HPDE6-E6E7 (cell line): ENCODE results near the gene NCK2.
"Not testable (repeated sequence)": the region's sequence is repeated elsewhere in the genome, so short reads cannot be mapped to it uniquely, and the experiment has no call there.

ENCODE experiments used
- DNase-seq: peaks from one replicate; pipeline ENCODE4 v3.0.0; 2011; ENCODE audit warnings: missing footprints; ENCODE audit errors: extremely low spot score

Gene NCK2

DNA sequence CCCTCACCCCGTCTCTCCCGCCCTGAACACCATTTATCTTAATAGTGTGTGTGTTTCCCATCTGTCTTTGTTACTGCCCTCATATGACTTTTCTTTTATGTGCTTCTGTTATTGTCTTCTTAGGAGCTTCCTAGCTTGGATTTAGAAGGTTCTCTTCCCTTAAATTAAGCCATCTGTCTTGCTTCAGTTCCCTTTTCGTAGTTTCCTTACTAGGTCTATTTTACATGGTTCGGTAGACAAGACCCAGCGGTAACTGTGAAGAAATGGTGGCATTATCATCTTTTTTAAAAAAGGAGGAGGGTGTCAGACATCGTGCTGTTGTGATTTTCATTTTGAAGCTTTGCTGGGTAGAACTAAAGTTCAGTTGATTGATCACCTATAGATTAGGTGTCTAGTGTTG is 10.3 kb downstream of the NCK2 start:
- DNase-seq, result no peak

DNA sequence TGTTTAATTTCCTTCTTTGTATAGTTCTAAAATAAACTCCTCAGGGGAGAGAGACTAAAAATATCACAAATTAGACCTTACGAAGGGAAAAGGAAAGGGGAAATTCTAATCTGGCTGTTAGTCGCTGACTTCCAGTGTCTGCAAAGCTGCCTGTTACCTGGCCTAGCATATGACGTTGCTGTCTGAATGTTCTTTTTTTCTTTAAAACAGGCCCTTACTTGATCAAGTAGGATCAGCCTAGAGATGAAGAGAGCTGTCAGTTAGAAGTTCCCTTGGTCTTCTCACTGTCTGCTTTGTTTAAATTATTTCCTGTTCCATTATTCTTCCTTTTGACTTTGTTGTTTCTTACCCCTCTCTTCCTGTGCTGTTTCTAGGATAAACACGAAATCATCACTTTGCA is 11.2 kb downstream of the NCK2 start:
- no peak for DNase-seq

DNA sequence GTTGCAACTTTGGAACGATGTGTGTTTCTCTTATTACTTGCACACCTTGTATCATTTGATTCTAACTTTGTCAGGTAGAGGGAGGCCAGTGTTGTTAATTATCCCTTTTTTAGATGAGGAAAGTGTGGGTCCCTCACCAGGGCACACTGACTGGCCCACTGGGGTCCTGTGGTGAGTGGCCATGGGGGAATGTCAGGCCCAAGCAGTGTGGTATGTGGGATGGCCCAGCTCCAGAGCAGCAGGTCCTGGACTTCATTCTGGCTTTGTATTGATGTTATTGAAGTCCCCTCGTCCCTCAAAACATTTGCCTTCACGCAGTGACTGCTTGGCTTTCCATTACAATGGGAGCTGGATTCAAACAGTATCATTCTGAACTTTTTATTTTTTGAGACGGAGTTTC is 11.7 kb downstream of the NCK2 start:
- no peak for DNase-seq

DNA sequence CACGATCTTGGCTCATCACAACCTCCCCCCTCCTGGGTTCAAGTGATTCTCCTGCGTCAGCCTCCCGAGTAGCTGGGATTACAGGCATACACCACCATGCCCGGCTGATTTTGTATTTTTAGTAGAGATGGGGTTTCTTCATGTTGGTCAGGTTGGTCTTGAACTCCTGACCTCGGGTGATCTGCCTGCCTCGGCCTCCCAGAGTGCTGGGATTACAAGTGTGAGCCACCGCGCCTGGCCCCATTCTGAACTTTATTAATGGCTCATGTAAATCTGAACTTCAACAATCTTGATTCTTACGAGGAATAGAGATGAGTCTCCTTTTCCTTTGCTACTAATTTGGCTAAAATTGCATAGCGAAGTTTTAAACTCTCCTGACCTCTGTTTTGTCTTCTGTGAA is 12.2 kb downstream of the NCK2 start:
- DNase-seq, result not testable (repeated sequence)

DNA sequence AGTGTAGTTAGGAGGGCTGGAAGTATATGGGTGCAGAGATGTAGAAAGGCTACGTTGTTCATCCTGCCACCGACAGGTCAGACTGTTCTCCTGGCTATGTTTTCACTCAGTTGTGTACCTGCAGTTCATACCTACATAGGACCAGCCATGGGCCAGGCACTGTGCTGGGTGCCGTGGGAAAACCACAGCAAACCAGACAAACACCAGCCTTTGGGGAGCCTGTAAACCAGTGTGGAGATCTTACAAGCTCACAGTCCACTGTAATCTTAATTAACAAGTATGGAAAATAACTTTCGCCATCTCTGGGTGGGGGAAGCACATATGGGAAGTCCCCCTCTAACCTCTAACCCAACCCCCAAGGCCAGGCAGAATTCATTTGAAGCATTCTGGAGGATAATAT is 12.7 kb downstream of the NCK2 start:
- no peak for DNase-seq

DNA sequence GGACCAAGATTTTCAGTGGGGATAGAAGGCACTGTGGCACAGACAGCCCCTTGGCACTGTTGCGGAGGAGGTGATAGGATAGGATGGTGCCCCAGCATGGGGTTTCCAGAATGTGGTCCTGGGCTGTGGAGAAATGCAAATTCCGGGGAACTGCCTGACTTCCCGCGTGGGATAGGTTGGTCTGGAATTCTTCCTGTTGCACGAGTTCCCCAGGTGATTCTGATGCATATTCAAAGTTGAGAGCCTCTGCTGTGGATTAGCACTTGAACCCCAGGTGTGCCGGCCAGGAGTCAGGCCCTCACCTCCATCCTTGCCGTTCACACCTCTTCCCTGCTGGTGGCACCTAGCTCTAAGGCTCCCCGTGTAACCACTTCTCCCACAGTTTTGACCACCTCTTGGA is 15.5 kb downstream of the NCK2 start:
- no peak for DNase-seq

DNA sequence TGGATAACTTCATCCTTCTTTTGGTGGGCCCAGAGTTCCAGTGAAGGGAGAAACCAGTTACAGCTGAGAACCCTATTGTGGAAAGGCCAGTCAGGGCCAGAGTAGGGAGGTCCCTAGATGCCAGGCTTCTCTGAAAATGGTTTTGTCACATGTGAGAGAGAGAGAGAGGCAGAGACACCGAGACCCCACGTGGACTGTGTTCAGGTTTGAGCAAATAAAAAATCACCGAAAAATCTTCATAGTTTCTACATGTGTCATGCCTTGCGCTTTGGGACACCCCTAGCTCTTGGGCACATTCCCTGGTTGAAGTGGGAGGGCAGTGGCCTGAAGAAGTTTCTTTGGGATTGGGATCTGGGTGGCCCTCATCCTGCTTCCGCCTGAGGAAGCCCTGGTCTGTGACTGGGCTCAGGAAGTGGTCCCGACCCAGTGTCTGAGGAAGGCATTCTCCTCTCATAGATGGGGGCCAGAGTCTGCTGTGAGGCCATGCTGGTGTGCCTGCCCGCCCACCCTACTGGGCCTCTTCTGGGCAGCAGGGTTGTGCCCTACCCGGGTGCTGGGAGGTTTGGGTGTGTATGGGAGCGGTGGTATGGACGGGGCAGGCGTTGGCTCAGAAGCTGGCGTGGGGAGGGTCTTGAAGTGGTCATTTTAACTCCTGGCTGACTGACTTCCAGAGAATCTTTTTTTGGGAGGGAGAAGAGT is 16.1 kb downstream of the NCK2 start:
- no peak for DNase-seq

DNA sequence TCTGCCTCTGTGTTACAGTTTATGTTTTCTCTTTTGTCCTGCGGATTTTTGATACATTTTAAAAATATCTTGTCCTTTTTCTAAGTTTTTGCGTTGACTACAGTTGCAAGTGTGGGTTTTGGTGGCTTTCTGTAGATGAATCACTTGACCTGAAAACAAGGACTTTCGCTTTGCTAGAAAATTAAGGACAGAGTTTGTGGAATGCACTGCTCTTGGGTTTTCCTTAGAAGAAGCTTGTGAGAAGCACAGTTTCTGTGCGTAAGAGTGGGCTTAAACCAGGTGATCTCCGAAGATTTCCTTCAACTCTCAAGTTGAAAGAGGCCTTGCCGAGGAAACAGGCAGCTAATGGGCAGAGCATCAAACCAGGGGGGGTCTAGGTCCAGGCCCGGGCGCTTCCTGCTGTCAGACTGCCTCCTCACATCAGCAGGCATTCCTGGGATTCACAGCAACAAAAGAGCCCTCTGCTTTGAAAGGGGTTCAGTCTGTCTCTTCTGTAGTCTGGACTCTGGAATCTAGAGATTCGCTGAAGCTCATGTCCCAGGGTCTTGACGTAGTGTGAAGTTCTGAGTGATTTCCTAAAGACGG is 17.3 kb downstream of the NCK2 start:
- DNase-seq, result no peak

DNA sequence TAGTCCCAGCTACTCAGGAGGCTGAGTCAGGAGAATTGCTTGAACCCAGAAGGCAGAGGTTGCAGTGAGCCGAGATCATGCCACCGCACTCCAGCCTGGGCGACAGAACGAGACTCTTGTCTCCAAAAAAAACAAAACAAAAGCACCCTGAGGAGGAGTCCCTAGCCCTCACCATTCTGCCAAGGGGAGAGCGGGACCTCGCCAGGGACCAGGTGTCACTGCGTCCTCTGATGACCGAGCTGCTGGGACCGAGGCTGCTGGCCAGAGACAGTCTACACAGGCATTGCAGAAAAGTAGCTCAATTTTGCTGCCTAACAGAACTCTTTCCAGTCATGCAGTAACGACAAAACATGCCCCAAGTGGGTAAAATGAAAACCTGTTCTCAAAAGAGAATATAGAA is 18.4 kb downstream of the NCK2 start:
- DNase-seq, result no peak

DNA sequence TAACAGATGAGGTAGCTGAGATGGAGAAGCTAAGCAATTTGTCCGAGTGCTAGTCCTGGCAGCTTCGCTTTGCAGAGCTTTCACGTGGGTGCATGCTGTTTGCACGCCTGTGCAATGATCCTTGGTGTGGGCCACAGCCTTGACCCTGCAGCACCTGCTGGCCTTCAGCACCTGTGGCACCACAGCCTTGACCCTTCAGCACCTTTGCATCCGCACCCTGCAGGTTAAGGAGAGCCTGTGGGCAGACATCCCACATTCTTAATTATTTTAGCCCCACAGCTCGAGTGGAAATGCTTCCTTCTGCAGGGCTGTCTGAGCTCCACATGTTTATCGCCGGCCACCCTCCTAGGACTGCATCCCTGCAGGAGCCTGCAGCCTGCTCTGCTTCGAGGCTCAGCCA is 19.3 kb downstream of the NCK2 start:
- DNase-seq, result no peak

DNA sequence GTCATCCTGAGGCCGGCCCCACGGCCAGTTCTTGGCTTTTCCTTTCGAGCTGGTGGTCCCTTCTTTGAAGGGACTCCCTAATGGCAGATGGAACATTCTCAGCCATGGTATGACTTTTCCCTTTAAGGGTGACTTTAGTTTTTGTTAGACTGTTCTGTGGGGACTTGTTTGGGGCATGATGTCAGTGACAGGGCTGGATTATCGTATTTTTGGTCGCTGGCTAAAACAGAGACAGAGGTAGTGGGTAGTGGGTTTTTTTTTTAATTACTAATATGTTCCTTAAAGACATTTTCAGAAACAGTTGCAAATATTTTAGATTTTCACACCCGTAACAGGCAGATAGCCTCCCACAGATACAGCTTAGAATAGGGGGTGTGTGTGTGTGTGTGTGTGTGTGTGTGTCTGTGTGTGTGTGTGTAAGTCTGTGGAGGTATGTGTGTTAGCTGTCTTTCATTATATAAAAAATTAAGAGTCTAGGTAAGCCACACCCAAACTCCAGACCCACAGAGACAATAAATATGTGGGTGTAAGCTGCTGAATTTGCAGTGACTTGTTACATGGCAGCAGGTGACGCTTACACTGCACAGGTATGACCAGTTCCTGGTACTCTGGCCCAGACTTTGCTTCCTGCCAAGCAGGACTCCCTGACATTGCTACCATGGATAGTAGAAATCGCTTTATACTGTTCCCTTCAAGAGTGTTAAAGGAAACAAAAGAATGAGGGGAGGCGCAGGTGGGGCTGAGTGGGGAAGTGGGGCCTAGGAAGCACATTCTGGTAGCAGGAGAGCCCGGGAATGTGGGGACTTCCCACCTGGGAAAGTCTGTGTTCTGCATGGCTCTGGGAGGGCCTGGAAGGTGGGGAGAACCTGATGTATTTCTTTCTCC is 20.9 kb downstream of the NCK2 start:
- no peak for DNase-seq

DNA sequence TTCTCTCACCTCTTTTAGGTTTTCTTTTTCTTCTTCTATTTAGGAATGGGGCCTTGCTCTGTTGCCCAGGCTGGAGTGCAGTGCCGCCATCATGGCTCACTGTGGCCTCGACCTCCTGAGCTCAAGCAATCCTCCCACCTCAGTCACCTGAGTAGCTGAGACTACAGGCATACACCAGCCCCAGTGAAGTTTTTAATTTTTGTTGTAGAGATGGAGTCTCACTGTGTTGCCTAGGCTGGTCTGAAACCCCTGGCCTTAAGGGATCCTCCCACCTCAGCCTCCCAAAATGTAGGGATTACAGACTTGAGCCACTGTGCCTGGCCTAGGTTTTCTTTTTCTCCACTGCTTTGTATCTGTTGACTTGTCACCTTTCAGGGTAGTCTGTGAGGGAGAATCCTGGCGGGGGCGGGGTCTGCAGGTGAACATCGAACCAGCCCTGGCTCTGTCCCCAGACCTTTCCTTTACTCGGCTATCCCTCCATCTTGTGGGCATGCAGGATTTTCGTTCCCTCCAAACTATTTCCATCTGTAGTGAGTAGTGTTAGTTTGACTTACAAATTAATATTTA is 21.7 kb downstream of the NCK2 start:
- DNase-seq, result no peak

DNA sequence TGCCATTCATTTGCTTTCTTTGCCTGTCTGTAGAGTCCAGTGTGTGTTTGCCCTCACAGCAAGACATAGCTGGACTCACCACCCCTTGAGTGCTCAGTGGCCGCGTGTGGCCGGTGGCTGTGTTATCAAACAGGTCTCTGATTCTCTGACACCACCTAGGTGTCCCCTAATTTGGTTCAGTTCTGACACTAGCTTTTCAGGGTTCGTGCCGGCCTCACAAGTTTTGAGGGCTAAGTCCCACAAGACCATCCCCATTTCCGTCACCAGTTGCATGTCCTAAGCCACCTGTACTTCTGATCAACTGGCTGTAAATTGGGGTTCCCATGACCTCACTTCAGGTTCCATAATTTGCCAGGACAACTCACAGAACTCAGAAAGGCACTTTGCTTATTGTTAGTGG is 23.5 kb downstream of the NCK2 start:
- no peak for DNase-seq

DNA sequence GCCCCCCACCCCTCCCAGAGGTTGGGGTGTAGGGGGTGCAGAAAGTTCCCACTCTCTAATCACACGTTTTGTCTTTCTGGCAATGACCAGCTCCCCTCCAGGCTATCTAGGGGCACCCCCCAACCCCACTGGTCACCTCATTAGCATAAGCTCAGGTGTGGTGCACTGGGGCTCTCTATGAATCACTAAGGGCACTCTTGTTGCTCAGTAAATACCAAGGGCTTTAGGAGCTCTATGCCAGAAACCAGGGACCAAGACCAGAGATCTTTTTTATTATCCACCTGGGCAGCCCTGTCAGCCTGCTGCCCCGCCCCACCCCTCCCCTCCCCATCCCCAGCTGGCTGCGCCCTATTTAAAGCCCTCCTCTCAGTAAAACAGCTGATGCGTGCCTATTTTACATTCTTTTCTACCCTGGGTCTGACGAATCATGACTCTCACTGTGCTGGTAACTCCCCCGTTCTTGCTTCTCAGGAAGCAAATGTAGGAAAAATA is 24.3 kb downstream of the NCK2 start:
- no peak for DNase-seq

DNA sequence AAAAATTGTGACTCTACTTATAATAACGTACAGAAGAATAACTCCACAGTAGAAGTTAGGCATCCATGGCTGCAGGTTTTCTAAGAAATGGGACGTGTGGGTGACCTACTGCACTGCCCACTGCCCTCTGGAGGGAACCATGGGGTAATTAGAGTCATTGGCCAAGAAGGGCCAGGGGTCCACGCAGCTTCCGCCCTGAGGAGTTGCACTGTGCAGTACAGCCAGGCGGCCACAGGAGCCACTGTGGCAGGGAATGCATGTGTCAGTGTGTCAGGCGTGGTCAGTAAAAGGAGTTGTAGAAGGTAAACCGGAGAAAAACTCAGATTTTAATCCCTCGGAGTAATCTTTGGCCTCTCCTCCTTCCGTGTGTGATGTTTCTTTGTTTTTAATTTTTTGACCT is 24.8 kb downstream of the NCK2 start:
- no peak for DNase-seq

DNA sequence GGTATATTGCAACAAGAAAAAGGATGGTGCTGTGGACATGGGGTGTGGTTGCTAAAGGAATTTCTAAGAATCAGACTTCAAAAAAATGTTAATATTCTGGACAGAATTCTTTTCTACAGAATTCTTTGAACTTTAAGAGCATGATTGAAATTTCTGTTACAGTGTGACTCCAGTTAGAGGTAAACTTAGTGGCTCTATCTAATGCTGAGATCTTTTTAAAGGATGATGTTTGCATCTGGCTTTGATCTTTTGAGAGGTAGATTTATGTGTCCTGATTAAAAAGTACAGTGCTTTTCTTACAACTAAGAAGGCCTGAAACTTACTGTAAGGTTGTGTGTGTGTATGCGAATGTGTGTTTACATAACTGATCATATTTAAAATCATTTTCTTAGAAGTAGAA is 25.4 kb downstream of the NCK2 start:
- no peak for DNase-seq

DNA sequence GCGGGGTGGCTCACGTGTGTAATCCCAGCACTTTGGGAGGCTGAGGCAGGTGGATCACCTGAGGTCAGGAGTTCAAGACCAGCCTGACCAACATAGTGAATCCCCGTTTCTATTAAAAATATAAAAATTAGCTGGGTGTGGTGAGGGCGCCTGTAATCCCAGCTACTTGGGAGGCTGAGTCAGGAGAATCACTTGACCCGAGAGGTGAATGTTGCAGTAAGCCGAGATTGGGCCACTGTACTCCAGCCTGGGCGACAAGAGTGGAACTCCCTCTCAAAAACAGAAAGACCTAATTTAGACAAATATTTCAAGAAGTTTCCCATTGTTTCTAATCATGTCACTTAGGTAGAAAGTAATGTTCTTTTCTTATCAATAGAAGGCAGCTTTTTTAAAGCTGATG is 26.6 kb downstream of the NCK2 start:
- not testable (repeated sequence) for DNase-seq

DNA sequence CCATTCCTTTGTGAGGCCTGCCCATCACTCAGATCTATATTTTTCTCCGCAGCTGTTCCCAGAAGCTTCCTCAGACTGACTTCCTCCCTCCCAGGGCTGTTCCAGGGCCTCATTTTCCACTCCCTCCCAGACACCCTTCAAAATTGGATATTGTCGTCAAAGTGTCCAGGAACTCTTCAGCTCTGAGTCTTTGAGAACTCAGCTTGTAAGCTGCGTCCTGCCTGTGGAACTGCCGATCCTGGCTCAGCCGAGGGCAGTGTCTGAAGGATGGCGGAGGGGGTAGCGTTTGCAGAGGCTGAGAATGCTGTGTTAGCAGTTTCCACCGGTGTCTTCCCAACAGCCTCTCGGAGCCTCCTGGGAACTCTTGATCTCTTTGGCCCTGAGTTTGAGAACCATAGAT is 27.1 kb downstream of the NCK2 start:
- no peak for DNase-seq

DNA sequence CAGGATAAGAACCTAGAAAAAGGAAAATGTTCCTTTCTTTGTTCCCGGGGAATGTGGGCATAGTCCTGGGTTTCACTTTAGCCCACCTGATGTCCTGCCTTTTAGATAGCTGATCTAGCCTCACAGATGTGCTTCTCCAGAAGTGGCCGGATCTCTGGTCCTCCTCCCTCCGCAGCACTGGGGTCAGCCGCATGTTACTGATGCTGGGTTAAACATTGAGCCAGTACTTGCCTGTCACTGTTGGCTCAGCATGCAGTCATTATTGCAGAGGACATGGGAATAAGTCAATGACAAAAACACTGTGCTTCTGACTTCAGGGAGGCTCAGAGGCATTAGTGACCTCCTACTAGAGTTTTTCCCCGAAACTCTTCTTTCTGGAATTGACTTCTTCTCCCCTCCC is 27.6 kb downstream of the NCK2 start:
- DNase-seq, result no peak

DNA sequence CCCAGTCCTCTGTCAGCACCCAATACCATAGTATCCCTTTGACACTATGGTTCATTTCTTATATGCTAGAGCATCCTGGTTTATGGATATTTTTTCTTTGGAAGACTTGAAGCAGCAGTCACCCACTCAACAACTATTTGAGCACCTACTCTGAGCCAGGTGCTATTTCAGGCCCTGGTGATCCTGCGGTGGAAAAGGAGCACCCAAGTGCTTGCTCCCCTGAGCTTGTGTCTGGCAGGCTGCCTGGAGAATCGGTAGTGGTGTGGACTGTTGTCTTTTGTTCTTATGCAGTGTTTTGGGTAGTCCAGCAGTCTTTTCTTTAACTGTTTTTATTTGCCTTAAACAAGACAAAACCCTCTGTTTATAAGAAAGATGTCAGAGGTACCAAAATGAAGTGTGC is 28.9 kb downstream of the NCK2 start:
- no peak for DNase-seq

DNA sequence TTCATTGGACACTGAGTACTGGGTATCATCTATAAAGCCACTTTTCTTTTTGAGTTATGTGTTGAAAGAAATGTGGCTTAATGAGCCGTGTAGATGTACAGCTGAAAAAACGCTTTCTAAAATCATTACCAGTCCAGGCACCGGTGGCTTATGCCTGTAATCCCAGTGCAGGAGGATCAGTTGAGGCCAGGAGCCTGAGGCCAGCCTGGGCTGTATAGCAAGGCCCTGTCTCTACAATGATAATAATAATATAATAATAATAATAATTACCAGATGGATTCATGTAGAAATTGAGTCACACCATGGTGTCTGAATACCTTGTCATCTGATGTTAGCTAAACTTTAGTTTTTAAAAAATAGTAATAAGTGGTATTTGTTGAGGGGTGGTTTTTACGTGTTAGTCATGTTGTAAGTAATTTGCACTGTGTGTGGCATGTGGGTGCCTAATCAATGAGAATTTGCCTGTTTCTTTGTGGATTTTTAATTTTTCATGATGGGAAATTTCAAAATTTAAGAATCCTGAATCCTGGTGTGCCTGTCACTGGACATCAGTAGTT is 30.1 kb downstream of the NCK2 start:
- DNase-seq, result no peak
